Adrenal gland (tissue), 5 donors: ENCODE data around the gene HIC2.
"Not testable (repeated sequence)": the region's sequence is repeated elsewhere in the genome, so short reads cannot be mapped to it uniquely, and the experiment has no call there.

ENCODE experiments used
- CTCF ChIP-seq, 6 experiments: fragments of 450-650 bp in 4 of 6; fragments of 200-600 bp in 2 of 6; sonication (generic) in 1 of 6; IDR thresholded peaks; 1 replicate in 5 of 6; 2 replicates in 1 of 6; pipeline versions ENCODE4 v1.5.1 to v1.8.0; 2016 to 2021; ENCODE audit warnings: antibody characterized with exemption in 6 of 6, mild to moderate bottlenecking in 2 of 6, moderate library complexity in 1 of 6
- POLR2A ChIP-seq, 2 donors: fragments of 450-650 bp; IDR thresholded peaks; one replicate each; pipeline ENCODE4 v1.6.1; 2017; ENCODE audit warnings: antibody characterized with exemption in 2 of 2, mild to moderate bottlenecking in 2 of 2, moderate library complexity in 1 of 2
- donor health status: DM: no; HTN: no; CAD: no.

- not testable (repeated sequence) for TF ChIP-seq POLR2A, CTCF (IDR thresholded peaks at IDR 0.05)
Measured at GRCh38 chr22:21401197-21401969, 15.8 kb upstream of the HIC2 start.
